GM10266 (cell line): ENCODE measurements around the gene CLDN6.
"Not testable (repeated sequence)": the region's sequence is repeated elsewhere in the genome, so short reads cannot be mapped to it uniquely, and the experiment has no call there.

Experiments used
- DNase-seq: peaks from one replicate; pipeline ENCODE4 v3.0.0; 2012; ENCODE audit errors: extremely low spot score
- CTCF ChIP-seq: IDR thresholded peaks from 2 replicates; pipeline ENCODE4 v1.5.1; 2012; ENCODE audit warnings: mild to moderate bottlenecking, low read depth; ENCODE audit not compliant: control insufficient read depth, insufficient read depth; ENCODE audit errors: missing control alignments

Gene CLDN6

GRCh38 chr16:3056336-3057180 lies 38.6 kb upstream of the CLDN6 start:
- no peak for DNase-seq
- TF ChIP-seq CTCF, result no peak

GRCh38 chr16:3055734-3056115 lies 37.7 kb upstream of the CLDN6 start:
- DNase-seq, result not testable (repeated sequence)

- no peak for TF ChIP-seq CTCF
- no peak for DNase-seq
Observed at GRCh38 chr16:3054965-3055733, 37.2 kb upstream of the CLDN6 start.

GRCh38 chr16:3053330-3053710 lies 35.3 kb upstream of the CLDN6 start:
- DNase-seq, result not testable (repeated sequence)

- DNase-seq, result not testable (repeated sequence)
Observed at GRCh38 chr16:3052571-3053329, 34.8 kb upstream of the CLDN6 start.

GRCh38 chr16:3051494-3051893 lies 33.5 kb upstream of the CLDN6 start:
- TF ChIP-seq CTCF, result no peak
- DNase-seq, result no peak

- TF ChIP-seq CTCF, result no peak
- no peak for DNase-seq
Observed at GRCh38 chr16:3051009-3051408, 33.0 kb upstream of the CLDN6 start.

GRCh38 chr16:3050487-3050886 lies 32.5 kb upstream of the CLDN6 start:
- TF ChIP-seq CTCF, result no peak

More at GRCh38 chr16:3050487-3050886, 32.5 kb upstream of the CLDN6 start:
- no peak for DNase-seq
